ENCODE results near the gene ARMC12. TPM values are rescaled to one million over a fixed set of nuclear protein-coding genes. Genes with fewer than 3 reads are reported as not detected.

The ARMC12 gene
- total and polyA plus RNA-seq, 2 donors (not counting 3 experiments of a cell fraction or from before 2014, with no cell fraction given): 0.91 to 1.9 TPM

- Histone ChIP-seq H3K27ac (ENCODE audit: insufficient read depth, low read depth, low read length) (peak overlapping the region; percentile 79), H3K4me2 (ENCODE audit: insufficient read depth, low read length) (peak overlapping the region; percentile 92), H3K9me1 (replicated peaks; ENCODE audit: control insufficient read depth, extremely low read depth, insufficient read depth, low read length) (no peaks in the 10 kb centered on the region), H3K4me3 (replicated peaks in 1 of 3; ENCODE audit: insufficient read depth in 1 of 3, low read depth in 1 of 3, low read length in 3 of 3) (peak overlapping the region; percentile 55 to 91 (median 56)), H3K36me3 (ENCODE audit: control insufficient read depth in 2 of 2, extremely low read depth in 1 of 2, insufficient read depth in 2 of 2, low read length in 2 of 2) (no peaks in the 10 kb centered on the region), H3K9ac (replicated peaks; ENCODE audit: extremely low read depth, insufficient read depth, low read length) (peak overlapping the region; percentile 89), H3K4me1 (ENCODE audit: control insufficient read depth, extremely low read depth, insufficient read depth, low read length) (peaks cover 10% of the 10 kb centered on the region), H2AFZ (ENCODE audit: low read depth, low read length) (peak overlapping the region; percentile 90), H3K79me2 (ENCODE audit: control insufficient read depth, insufficient read depth, low read length) (peaks cover 48% of the 10 kb centered on the region), H3K9me3 (replicated peaks; ENCODE audit: control insufficient read depth, insufficient read depth, low read length) (no peaks in the 10 kb centered on the region), H4K20me1 (replicated peaks; ENCODE audit: control insufficient read depth, extremely low read depth, insufficient read depth, low read length) (no peaks in the 10 kb centered on the region), H3K27me3 (ENCODE audit: control insufficient read depth in 2 of 2, insufficient read depth in 2 of 2, low read length in 2 of 2) (no peaks in the 10 kb centered on the region)
- peak; percentile 62 for FAIRE-seq
- intact Hi-C loops (cut with micrococcal nuclease): loop anchor here (1.0 kb wide), 4 partner anchors 31 to 85 kb away; no protein-coding TSS in a partner anchor
- dilution Hi-C loops (cut with MboI; ENCODE audit: extremely low pct_ligation_motif_present, low sequenced_read_pairs): no loop called here
- TF ChIP-seq CTCF (IDR thresholded peaks at IDR 0.05; ENCODE audit: extremely low read depth in 1 of 2, insufficient read depth in 1 of 2, low read depth in 1 of 2, low read length in 2 of 2) (no peak), POLR2AphosphoS5 (IDR thresholded peaks at IDR 0.05; ENCODE audit: insufficient read depth, low read depth, low read length) (no peak), POLR2A (IDR thresholded peaks at IDR 0.05; ENCODE audit: low read depth, low read length) (no peak), JUN (IDR thresholded peaks at IDR 0.05; ENCODE audit: borderline replicate concordance, insufficient read depth, insufficient read length, low read depth) (no peak), FOS (IDR thresholded peaks at IDR 0.05; ENCODE audit: borderline replicate concordance, insufficient read depth, low read length) (no peak), GATA2 (IDR thresholded peaks at IDR 0.05; ENCODE audit: insufficient read depth, insufficient read length, low read depth, low read length) (no peak)
- TF ChIP-seq, protein P1, sequence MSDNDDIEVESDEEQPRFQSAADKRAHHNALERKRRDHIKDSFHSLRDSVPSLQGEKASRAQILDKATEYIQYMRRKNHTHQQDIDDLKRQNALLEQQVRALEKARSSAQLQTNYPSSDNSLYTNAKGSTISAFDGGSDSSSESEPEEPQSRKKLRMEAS (IDR thresholded peaks at IDR 0.05; ENCODE audit: insufficient read depth, insufficient read length): no peak
- POLR2A ChIA-PET: no interaction called here
- CTCF ChIA-PET: interaction anchor here (1.0 to 7.8 kb wide), 8 partner anchors 20 to 407 kb away, joined by 3 to 100 read pairs (median 5); partner anchors contain the start of gene ARMC12
- BruUV-seq (replicated peaks): no TSS peak
- DNase-seq (ENCODE audit: low read depth, low spot score): peak; percentile 72
Observed at GRCh38 chr6:35687658-35688604, 48.9 kb upstream of the ARMC12 start.

Measured in endothelial cell of umbilical vein (primary cell).